Subcutaneous abdominal adipose tissue (tissue), 5 donors: ENCODE measurements around the gene MILR1.
A peak's percentile ranks its signal among the peaks of the same experiment; 100 is the strongest.
"Not testable (repeated sequence)": the region's sequence is repeated elsewhere in the genome, so short reads cannot be mapped to it uniquely, and the experiment has no call there.

Experiments
- H3K27ac ChIP-seq: one replicate; pipeline ENCODE4 v1.7.0; 2013; ENCODE audit warnings: low read depth, mild to moderate bottlenecking, inconsistent platforms, low read length, moderate library complexity
- H3K27me3 ChIP-seq, 5 donors: one replicate each; pipeline ENCODE4 v1.7.0; 2013; ENCODE audit warnings: low read length in 5 of 5, inconsistent platforms in 1 of 5; ENCODE audit not compliant: control insufficient read depth in 5 of 5, insufficient read depth in 4 of 5
- H3K36me3 ChIP-seq, 5 donors: one replicate each; pipeline ENCODE4 v1.7.0; 2013; ENCODE audit warnings: low read length in 5 of 5; ENCODE audit not compliant: control insufficient read depth in 5 of 5, insufficient read depth in 5 of 5
- H3K4me1 ChIP-seq, 5 donors: one replicate each; pipeline ENCODE4 v1.7.0; 2013; ENCODE audit warnings: low read length in 5 of 5, mild to moderate bottlenecking in 3 of 5, moderate library complexity in 1 of 5; ENCODE audit not compliant: control insufficient read depth in 5 of 5, insufficient read depth in 5 of 5
- H3K4me3 ChIP-seq, 5 donors: one replicate each; pipeline ENCODE4 v1.7.0; 2013; ENCODE audit warnings: low read length in 5 of 5, low read depth in 1 of 5
- H3K9ac ChIP-seq, 5 donors: one replicate each; pipeline ENCODE4 v1.7.0; 2013; ENCODE audit warnings: low read length in 5 of 5, mild to moderate bottlenecking in 4 of 5, moderate library complexity in 3 of 5
- H3K9me3 ChIP-seq, 5 donors: one replicate each; pipeline ENCODE4 v1.7.0; 2013; ENCODE audit warnings: low read length in 5 of 5; ENCODE audit not compliant: control insufficient read depth in 5 of 5
- donor health status: healthy.
- donor health status: healthy.
- donor health status: healthy.
- donor health status: healthy.
- donor health status: healthy.

Gene MILR1

DNA sequence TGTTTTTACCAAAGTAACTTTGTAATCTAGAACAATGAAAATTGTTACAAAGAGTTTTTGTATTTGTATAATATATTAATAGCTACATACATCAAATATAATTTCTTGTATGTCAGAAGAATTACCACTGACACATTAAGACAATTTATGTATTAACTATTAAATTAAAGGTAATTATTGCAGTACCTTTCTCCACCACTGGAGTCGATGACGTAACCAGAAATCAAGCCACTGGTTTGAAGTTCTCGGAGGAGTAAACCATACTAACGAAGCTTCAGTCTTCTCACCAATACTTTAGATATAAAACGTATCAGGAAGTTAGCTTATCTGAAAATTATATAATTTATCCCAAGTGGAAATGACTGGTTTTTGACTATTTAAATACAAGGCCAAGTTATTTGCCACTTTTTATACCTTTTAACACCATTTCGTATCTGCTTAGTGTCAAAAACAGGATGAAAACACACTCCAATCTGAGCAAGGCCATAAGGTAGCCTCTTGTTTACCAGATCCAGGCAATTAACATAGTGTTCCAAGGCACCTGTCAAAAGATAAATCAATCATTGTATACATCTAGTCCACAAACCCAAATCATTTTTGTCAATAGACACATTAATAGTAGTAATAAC, 43.7 kb downstream of the MILR1 start:
- Histone ChIP-seq H3K36me3 (peaks cover 6 to 28% (median 18%) of the 10 kb centered on the region in 5 donors), H3K4me3 (no peak overlapping the region), H3K4me1 (peaks cover 5 to 28% (median 25%) of the 10 kb centered on the region in 5 donors), H3K9ac (no peak overlapping the region), H3K27ac (no peak overlapping the region), H3K9me3 (no peaks in the 10 kb centered on the region), H3K27me3 (no peaks in the 10 kb centered on the region)

DNA sequence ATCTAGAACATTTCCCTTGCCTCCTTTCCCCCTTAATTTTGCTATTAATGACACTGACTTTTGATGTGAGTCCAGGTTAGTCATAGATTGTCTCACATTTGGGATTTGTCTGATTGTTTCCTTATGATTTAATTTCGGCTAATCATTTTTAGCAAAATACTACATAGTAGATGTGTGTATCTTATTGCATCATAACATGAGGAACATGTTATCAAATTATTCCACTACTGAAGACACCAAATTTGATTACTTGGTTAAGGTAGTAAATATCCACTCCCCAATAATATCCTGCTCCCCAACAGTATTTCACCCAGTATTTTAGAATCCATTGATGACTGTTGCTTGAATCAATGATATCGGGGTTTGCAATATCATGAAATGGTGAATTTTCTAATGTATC, 45.2 kb downstream of the MILR1 start:
- no peaks in the 10 kb centered on the region for H3K9me3 ChIP-seq
- H3K27ac ChIP-seq = no peak overlapping the region
- H3K36me3 ChIP-seq = peaks cover 13 to 37% (median 26%) of the 10 kb centered on the region in 5 donors
- H3K4me1 ChIP-seq = peaks cover 5 to 38% (median 30%) of the 10 kb centered on the region in 5 donors
- no peak overlapping the region for H3K9ac ChIP-seq
- H3K4me3 ChIP-seq = no peak overlapping the region
- no peaks in the 10 kb centered on the region for H3K27me3 ChIP-seq

- H3K27ac ChIP-seq, H3K4me3 ChIP-seq, H3K27me3 ChIP-seq, H3K9ac ChIP-seq, H3K9me3 ChIP-seq: not testable (repeated sequence)
- peaks cover 23 to 38% (median 33%) of the 10 kb centered on the region in 5 donors for H3K36me3 ChIP-seq
- peaks cover 5 to 38% (median 34%) of the 10 kb centered on the region in 5 donors for H3K4me1 ChIP-seq
These were observed 46.4 kb downstream of the MILR1 start for GRCh38 chr17:64495300-64495699.

- H3K9me3 ChIP-seq = no peaks in the 10 kb centered on the region
- H3K4me3 ChIP-seq = peak overlapping the region; percentile 79 to 88 (median 87)
- no peaks in the 10 kb centered on the region for H3K27me3 ChIP-seq
- peak overlapping the region; percentile 86 for H3K27ac ChIP-seq
- H3K36me3 ChIP-seq = peaks cover 29 to 44% (median 39%) of the 10 kb centered on the region in 5 donors
- H3K4me1 ChIP-seq = peaks cover 5 to 47% (median 41%) of the 10 kb centered on the region in 5 donors
- peak overlapping the region; percentile 23 to 72 (median 64) for H3K9ac ChIP-seq
These were observed 47.5 kb downstream of the MILR1 start for GRCh38 chr17:64496348-64496785.

- no peaks in the 10 kb centered on the region for H3K27me3 ChIP-seq
- H3K4me1 ChIP-seq = peaks cover 5 to 53% (median 44%) of the 10 kb centered on the region in 5 donors
- H3K27ac ChIP-seq = peak within 1 kb of the TSS; percentile 86
- H3K4me3 ChIP-seq = peak within 1 kb of the TSS; percentile 79 to 88 (median 87)
- peak within 1 kb of the TSS; percentile 48 to 72 (median 64) for H3K9ac ChIP-seq
- no peaks in the 10 kb centered on the region for H3K9me3 ChIP-seq
- H3K36me3 ChIP-seq = peaks cover 35 to 50% (median 44%) of the 10 kb centered on the region in 5 donors
These were observed 48.1 kb downstream of the MILR1 start, which contains the start of gene POLG2 for GRCh38 chr17:64496786-64497564. POLG2 (minus strand) TSS chr17:64497054; CDS start chr17:64496968, 86 bp downstream.

- Histone ChIP-seq H3K36me3 (peaks cover 42 to 56% (median 49%) of the 10 kb centered on the region in 5 donors), H3K27me3 (no peaks in the 10 kb centered on the region), H3K9ac (peak overlapping the region; percentile 48 to 71 (median 60)), H3K4me1 (peaks cover 5 to 59% (median 51%) of the 10 kb centered on the region in 5 donors), H3K9me3 (no peaks in the 10 kb centered on the region), H3K27ac (peak overlapping the region; percentile 86), H3K4me3 (peak overlapping the region; percentile 79 to 87 (median 80))
These were observed 48.7 kb downstream of the MILR1 start for GRCh38 chr17:64497565-64498035.

DNA sequence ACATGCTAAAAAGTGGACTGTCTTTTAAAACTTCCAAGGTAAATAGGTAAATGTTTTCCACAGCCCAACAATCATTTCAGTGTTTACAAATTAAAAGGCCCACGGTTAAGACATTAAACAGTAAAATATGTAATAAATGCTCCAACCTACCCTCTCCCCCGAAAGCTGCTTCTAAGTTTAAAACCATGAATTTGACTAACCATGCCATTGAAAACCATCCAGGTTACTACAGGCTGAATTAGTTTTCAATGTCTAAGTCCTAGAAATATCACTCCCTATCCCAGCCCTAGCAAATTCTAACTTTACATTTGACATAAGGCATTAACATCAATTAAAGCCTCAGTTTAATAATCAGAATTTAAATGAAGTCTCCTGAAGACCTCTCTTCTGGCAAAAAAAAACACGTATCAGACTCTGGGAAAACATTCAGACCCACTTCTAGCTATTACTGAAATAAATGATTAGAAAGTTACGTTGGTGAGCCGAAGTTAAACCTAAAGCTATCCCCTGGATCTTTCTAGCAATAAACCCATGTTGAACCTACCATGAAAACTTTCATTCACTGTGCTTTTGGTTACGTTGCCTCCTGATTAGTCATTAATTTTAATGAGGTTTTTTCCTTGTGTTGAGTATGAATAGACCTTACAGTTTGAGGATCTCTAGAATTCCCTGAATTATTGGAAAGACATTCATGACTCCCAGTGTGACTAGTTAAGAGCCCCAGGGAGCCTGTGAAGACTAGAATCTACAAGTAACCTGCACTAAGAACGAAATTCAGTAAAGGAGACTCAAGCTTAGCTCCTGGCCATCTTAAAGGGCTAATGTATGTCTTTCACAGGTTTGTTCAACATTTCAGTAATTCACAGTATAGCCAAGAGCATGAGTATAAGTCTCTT, 49.6 kb downstream of the MILR1 start:
- Histone ChIP-seq H3K9ac (peak overlapping the region in 2 of 5 donors; percentile 1 to 64), H3K4me3 (peak overlapping the region in 1 of 5 donors; percentile 87), H3K36me3 (peaks cover 51 to 59% (median 55%) of the 10 kb centered on the region in 5 donors), H3K27me3 (no peaks in the 10 kb centered on the region), H3K4me1 (peaks cover 7 to 68% (median 60%) of the 10 kb centered on the region in 5 donors), H3K27ac (peak overlapping the region; percentile 86), H3K9me3 (no peaks in the 10 kb centered on the region)

DNA sequence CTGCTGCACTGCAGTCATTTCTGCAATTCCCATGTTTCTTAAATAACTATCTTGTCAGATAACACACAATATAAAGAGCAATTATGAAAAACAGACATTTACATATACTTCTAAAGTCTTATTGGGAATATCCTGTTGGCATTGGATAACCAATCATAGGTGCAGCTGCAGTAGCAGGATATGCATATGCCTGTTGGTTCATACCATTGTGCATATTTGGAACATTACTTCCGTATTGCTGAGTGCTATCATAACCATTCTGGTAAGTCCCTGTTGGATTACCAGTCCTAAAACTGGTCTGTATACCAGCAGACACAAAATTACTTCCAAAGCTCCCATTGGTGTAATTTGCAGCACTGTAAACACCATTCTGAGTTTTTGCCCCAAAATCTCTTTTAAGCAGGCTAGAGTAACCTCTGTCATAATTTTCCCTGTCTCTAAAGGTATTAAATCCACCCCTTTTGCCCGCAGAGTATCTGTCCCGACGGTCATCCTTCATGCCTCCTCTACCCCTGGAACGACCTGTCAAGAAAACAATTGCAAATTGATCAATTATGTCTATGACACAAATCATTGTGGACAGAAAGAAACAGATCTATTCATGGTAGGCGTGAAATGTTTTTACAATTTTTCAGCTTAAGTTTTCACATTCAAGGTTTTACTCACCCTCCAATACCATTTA, 51.0 kb downstream of the MILR1 start:
- Histone ChIP-seq H3K4me1 (peaks cover 11 to 75% (median 73%) of the 10 kb centered on the region in 5 donors), H3K9ac (no peak overlapping the region), H3K9me3 (no peaks in the 10 kb centered on the region), H3K27me3 (no peaks in the 10 kb centered on the region), H3K4me3 (peak overlapping the region in 1 of 5 donors; percentile 5), H3K36me3 (peaks cover 62 to 73% (median 68%) of the 10 kb centered on the region in 5 donors), H3K27ac (peak overlapping the region; percentile 100)

DNA sequence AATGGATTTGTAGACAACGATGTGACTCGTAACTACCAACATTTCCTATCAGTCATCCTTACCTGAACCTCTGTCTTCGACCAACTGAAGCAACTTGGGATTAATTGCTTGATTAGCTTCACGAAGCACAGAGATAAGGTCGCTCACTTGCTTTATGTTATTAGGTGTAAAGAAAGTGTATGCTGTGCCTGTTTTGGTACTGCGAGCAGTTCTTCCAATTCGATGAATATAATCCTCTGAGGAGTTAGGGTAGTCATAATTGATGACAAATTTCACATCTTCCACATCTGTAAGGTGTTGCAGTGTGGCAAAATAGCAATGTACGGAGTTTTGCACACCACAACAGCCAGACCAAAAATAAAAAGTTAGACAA, 51.6 kb downstream of the MILR1 start:
- peaks cover 62 to 74% (median 69%) of the 10 kb centered on the region in 5 donors for H3K36me3 ChIP-seq
- H3K27ac ChIP-seq = peak overlapping the region; percentile 100
- H3K4me1 ChIP-seq = peaks cover 11 to 71% (median 68%) of the 10 kb centered on the region in 5 donors
- H3K9me3 ChIP-seq = no peaks in the 10 kb centered on the region
- peak overlapping the region in 1 of 5 donors; percentile 5 for H3K4me3 ChIP-seq
- H3K27me3 ChIP-seq = no peaks in the 10 kb centered on the region
- no peak overlapping the region for H3K9ac ChIP-seq
